K562 (cell line): Measurements from ENCODE around the gene PRR14L. TPM values are rescaled to one million over a fixed set of nuclear protein-coding genes. Genes with fewer than 3 reads are reported as not detected.

Experiments
- ATAC-seq: fragments of 200-7000 bp; cut with Tn5 transposase; 3 replicates; pipeline ENCODE4 v1.9.1; 2020; ENCODE audit warnings: moderate library complexity
- BruUV-seq: library from RNA; stranded (reverse); fragments of 400-500 nt; replicated peaks from 2 replicates; lab custom pipeline; 2021; lab: Mats Ljungman, UMichigan
- CTCF ChIA-PET: fragments of 300-600 bp; formaldehyde crosslinking; extraction: SDS; loops from one replicate; lab custom pipeline; 2021; ENCODE audit warnings: low intra/inter-chr PET ratio; lab: Yijun Ruan, JAX
- POLR2A ChIA-PET: fragments of 300-600, 350-650 bp; sonication (Branson Sonifier 250); formaldehyde crosslinking; extraction: SDS; loops from one replicate; lab custom pipeline; 2021; ENCODE audit warnings: antibody characterized with exemption, inconsistent platforms; lab: Yijun Ruan, JAX
- DNase-seq, 4 experiments: peaks; one replicate each; pipeline versions ENCODE4 v3.0.0 to v3.0.0-alpha.2; 2011 to 2018; ENCODE audit warnings: low spot score in 3 of 4, mixed read lengths in 3 of 4; ENCODE audit errors: extremely low read depth in 1 of 4
- FAIRE-seq: peaks from 2 replicates; lab custom pipeline; 2011; peaks lifted over from hg19 to GRCh38; lab: Jason Lieb, UNC
- H2AFZ ChIP-seq: 2 replicates; pipeline ENCODE4 v1.6.0; 2011; ENCODE audit warnings: low read depth, low read length, control low read depth, inconsistent platforms
- H3K27ac ChIP-seq: fragments of 200-600 bp; 3 replicates; pipeline ENCODE4 v1.8.0; 2011; ENCODE audit warnings: low read depth, mild to moderate bottlenecking, control low read depth, inconsistent platforms, low read length, moderate library complexity, mixed read lengths; ENCODE audit errors: extremely low read depth
- H3K27me3 ChIP-seq, 2 experiments: fragments of 300-600 bp in 1 of 2; 2 replicates in 1 of 2; 3 replicates in 1 of 2; pipeline versions ENCODE4 v1.6.0 to v1.8.0; 2011; ENCODE audit warnings: inconsistent platforms in 2 of 2, low read length in 2 of 2, mild to moderate bottlenecking in 1 of 2, mixed read lengths in 1 of 2, moderate library complexity in 1 of 2; ENCODE audit not compliant: control insufficient read depth in 2 of 2, insufficient read depth in 2 of 2
- H3K36me3 ChIP-seq: fragments of 300-600 bp; 3 replicates; pipeline ENCODE4 v1.8.0; 2011; ENCODE audit warnings: mild to moderate bottlenecking, low read length, inconsistent platforms; ENCODE audit not compliant: control insufficient read depth, insufficient read depth
- H3K4me1 ChIP-seq, 2 experiments: fragments of 200-600 bp in 1 of 2; replicated peaks in 1 of 2; 2 replicates in 1 of 2; 3 replicates in 1 of 2; pipeline versions ENCODE4 v1.5.1 to v1.8.0; 2011; ENCODE audit warnings: inconsistent platforms in 2 of 2, low read length in 2 of 2, mild to moderate bottlenecking in 1 of 2, mixed read lengths in 1 of 2, moderate library complexity in 1 of 2; ENCODE audit not compliant: control insufficient read depth in 2 of 2, insufficient read depth in 2 of 2
- H3K4me2 ChIP-seq: 2 replicates; pipeline ENCODE4 v1.6.1; 2011; ENCODE audit warnings: low read length, control low read depth, inconsistent platforms, mixed read lengths; ENCODE audit not compliant: insufficient read depth
- H3K4me3 ChIP-seq: fragments of 200-600 bp; sonication (generic), shearing (Covaris generic); 2 replicates; pipeline ENCODE4 v1.5.1; 2016; ENCODE audit warnings: control low read depth, inconsistent platforms
- H3K79me2 ChIP-seq: fragments of 200-600 bp; 3 replicates; pipeline ENCODE4 v1.8.0; 2011; ENCODE audit warnings: low read length, inconsistent platforms; ENCODE audit not compliant: control insufficient read depth, insufficient read depth
- H3K9ac ChIP-seq, 2 experiments: 2 replicates each; pipeline versions ENCODE4 v1.6.0 to v1.6.1; 2011; ENCODE audit warnings: low read depth in 2 of 2, low read length in 2 of 2, control low read depth in 1 of 2, inconsistent platforms in 1 of 2, mild to moderate bottlenecking in 1 of 2, mixed read lengths in 1 of 2; ENCODE audit not compliant: insufficient read depth in 1 of 2
- H3K9me1 ChIP-seq: one replicate; pipeline ENCODE4 v1.6.0; 2011; ENCODE audit warnings: inconsistent platforms, mild to moderate bottlenecking, low read length, moderate library complexity; ENCODE audit not compliant: control insufficient read depth, insufficient read depth
- H3K9me3 ChIP-seq: replicated peaks from 2 replicates; pipeline ENCODE4 v1.5.1; 2011; ENCODE audit warnings: low read depth, low read length, inconsistent platforms; ENCODE audit not compliant: control insufficient read depth, insufficient read depth
- H4K20me1 ChIP-seq: replicated peaks from 2 replicates; pipeline ENCODE4 v1.6.1; 2011; ENCODE audit warnings: low read length, inconsistent platforms, mixed read lengths; ENCODE audit not compliant: control insufficient read depth, insufficient read depth
- ARHGAP35 ChIP-seq: fragments of 450-650 bp; IDR thresholded peaks from 2 replicates; pipeline ENCODE4 v1.6.1; 2018; ENCODE audit not compliant: partially characterized antibody
- ATF1 ChIP-seq, 2 experiments: fragments of 450-650 bp in 1 of 2; IDR thresholded peaks; 2 replicates each; pipeline ENCODE4 v1.6.1; 2016; ENCODE audit warnings: missing compliant biosample characterization in 1 of 2, missing genetic modification characterization in 1 of 2
- BHLHE40 ChIP-seq: IDR thresholded peaks from 2 replicates; pipeline ENCODE4 v1.6.1; 2011; ENCODE audit warnings: low read length, improper control_type of control experiment
- IRF2 ChIP-seq: sonication (generic); formaldehyde crosslinking; IDR thresholded peaks from 2 replicates; pipeline ENCODE4 v1.8.1; 2022; ENCODE audit warnings: mild to moderate bottlenecking, missing genetic modification reagents
- MAFK ChIP-seq: IDR thresholded peaks from 2 replicates; pipeline ENCODE4 v1.6.1; 2011; ENCODE audit warnings: low read length, improper control_type of control experiment
- MCM5 ChIP-seq: fragments of 450-650 bp; IDR thresholded peaks from 2 replicates; pipeline ENCODE4 v1.6.1; 2016; ENCODE audit warnings: low read depth
- NFE2 ChIP-seq: IDR thresholded peaks from 2 replicates; pipeline ENCODE4 v1.6.1; 2014; ENCODE audit warnings: antibody characterized with exemption, low read depth
- POLR2H ChIP-seq: IDR thresholded peaks from 2 replicates; pipeline ENCODE4 v1.6.1; 2016; ENCODE audit warnings: missing genetic modification characterization, low read depth, mild to moderate bottlenecking, control low read depth, missing compliant biosample characterization, moderate library complexity
- TOE1 ChIP-seq, 2 experiments: fragments of 450-650 bp in 1 of 2; sonication (generic) in 1 of 2; formaldehyde crosslinking in 1 of 2; IDR thresholded peaks; 2 replicates each; pipeline versions ENCODE4 v1.7.1 to v1.8.0; 2016 to 2022; ENCODE audit warnings: borderline replicate concordance in 2 of 2, mild to moderate bottlenecking in 2 of 2, antibody characterized with exemption in 1 of 2, inconsistent platforms in 1 of 2, low read depth in 1 of 2, missing genetic modification reagents in 1 of 2, moderate library complexity in 1 of 2
- ZKSCAN1 ChIP-seq: fragments of 150-350 bp; IDR thresholded peaks from 2 replicates; pipeline ENCODE4 v1.6.1; 2016; ENCODE audit warnings: low read depth, low read length
- ZKSCAN3 ChIP-seq: fragments of 250-450 bp; sonication (Bioruptor Pico); IDR thresholded peaks from 2 replicates; pipeline ENCODE4 v1.4.0; 2020
- ZNF124 ChIP-seq: sonication (generic); formaldehyde crosslinking; IDR thresholded peaks from 2 replicates; pipeline ENCODE4 v1.8.1; 2022; ENCODE audit warnings: missing genetic modification reagents
- ZZZ3 ChIP-seq: fragments of 450-650 bp; IDR thresholded peaks from 2 replicates; pipeline ENCODE4 v1.6.1; 2016; ENCODE audit warnings: antibody characterized with exemption, mild to moderate bottlenecking, moderate library complexity
- WGBS: fragments of 100-300 bp; shearing (Covaris generic); methylation state at CpG from one replicate; pipeline ENCODE4 v1.1.6; 2016; ENCODE audit warnings: low coverage, mixed read lengths; ENCODE audit not compliant: insufficient coverage; ENCODE audit errors: missing lambda C conversion rate; 5-methylcytosine and 5-hydroxymethylcytosine counted together
- in situ Hi-C: fragments of 300-500 bp; cut with MboI; formaldehyde crosslinking; loops from 4 replicates; pipeline ENCODE4 v1.15.0; 2018; ENCODE audit warnings: inconsistent platforms, mixed read lengths
- intact Hi-C: fragments of 100-400 bp; cut with micrococcal nuclease; formaldehyde crosslinking; loops from 2 replicates; pipeline ENCODE4 v1.14.2; 2022
- polyA plus RNA-seq, 8 experiments: library from polyadenylated mRNA; depleted of rRNA in 4 of 8; stranded (reverse) in 5 of 8; unstranded in 3 of 8; fragments of >200 nt; fragmentation: Nextera tagmentation in 2 of 8; fragmentation: Illumina TruSeq in 1 of 8; extraction: Ambion mirVana in 2 of 8; extraction: Trizol in 1 of 8; gene quantifications; 2 replicates each; pipeline versions ENCODE4 v1.2.1 to v1.2.3, GENCODE V29; 2011 to 2014; ENCODE audit warnings: inconsistent platforms in 1 of 8, missing spikeins in 1 of 8
- total RNA-seq, 7 experiments: library from RNA; depleted of rRNA in 6 of 7; stranded (reverse); fragments of >200 nt in 6 of 7; fragmentation: Illumina TruSeq in 2 of 7; extraction: Trizol in 2 of 7; gene quantifications; 2 replicates each; pipeline versions ENCODE4 v1.2.1 to v1.2.3, GENCODE V29; 2011 to 2021; ENCODE audit warnings: low replicate concordance in 1 of 7
- TF ChIP-seq, protein P1 (sequence below): IDR thresholded peaks from 2 replicates; pipeline ENCODE4 v1.6.1; 2012; ENCODE audit warnings: low read depth, low read length, improper control_type of control experiment, borderline replicate concordance
- TF ChIP-seq, protein P2 (sequence below): sonication (generic); formaldehyde crosslinking; IDR thresholded peaks from 2 replicates; pipeline ENCODE4 v1.8.0; 2023; ENCODE audit warnings: missing genetic modification reagents, mild to moderate bottlenecking, borderline replicate concordance

Gene PRR14L
- total and polyA plus RNA-seq, 9 of the 15 experiments (the other 6 are each of a cell fraction or from before 2014, with no cell fraction given), result 2.8 to 36.3 (median 12.3) TPM

DNA sequence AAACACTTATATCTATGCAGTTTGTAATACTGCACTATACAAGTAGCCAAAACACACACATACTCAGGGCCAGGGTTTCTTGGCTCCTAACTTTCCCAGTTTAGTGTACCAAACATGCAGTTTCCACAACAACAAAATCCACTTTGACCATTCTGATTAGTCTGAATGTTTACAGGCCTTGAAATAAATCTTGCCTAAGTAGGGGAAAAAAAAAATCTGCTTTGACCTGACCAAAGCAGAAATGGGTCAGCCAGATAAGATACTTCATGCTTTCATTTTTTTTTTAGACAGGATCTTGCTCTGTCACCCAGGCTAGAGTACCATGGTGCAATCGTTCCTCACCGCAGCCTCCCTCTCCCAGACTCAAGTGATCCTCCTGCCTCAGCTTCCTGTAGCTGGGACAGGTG, 10.1 kb downstream of the PRR14L start:
- peaks cover 49% of the 10 kb centered on the region for H3K36me3 ChIP-seq
- H3K4me2 ChIP-seq, result no peak overlapping the region
- ATAC-seq, result no peak
- no peak for DNase-seq
- H3K79me2 ChIP-seq, result peaks cover 56% of the 10 kb centered on the region
- no TSS peak for BruUV-seq
- no peak overlapping the region for H3K27ac ChIP-seq
- no peaks in the 10 kb centered on the region for H3K9me3 ChIP-seq
- intact Hi-C loops, result no loop called here
- in situ Hi-C loops, result no loop called here
- no peak overlapping the region for H3K9ac ChIP-seq
- TF ChIP-seq NFE2, result no peak
- TF ChIP-seq ZZZ3, result no peak
- TF ChIP-seq MAFK, result no peak
- TF ChIP-seq ZKSCAN1, result no peak
- no peak for TF ChIP-seq TOE1 (IDR thresholded peaks at IDR 0.05; ENCODE audit: borderline replicate concordance)
- no peak for TF ChIP-seq TOE1 (CRISPR knock-in tag; IDR thresholded peaks at IDR 0.05; ENCODE audit: borderline replicate concordance, low read depth)
- TF ChIP-seq POLR2H (tag), result no peak
- TF ChIP-seq, protein P1, sequence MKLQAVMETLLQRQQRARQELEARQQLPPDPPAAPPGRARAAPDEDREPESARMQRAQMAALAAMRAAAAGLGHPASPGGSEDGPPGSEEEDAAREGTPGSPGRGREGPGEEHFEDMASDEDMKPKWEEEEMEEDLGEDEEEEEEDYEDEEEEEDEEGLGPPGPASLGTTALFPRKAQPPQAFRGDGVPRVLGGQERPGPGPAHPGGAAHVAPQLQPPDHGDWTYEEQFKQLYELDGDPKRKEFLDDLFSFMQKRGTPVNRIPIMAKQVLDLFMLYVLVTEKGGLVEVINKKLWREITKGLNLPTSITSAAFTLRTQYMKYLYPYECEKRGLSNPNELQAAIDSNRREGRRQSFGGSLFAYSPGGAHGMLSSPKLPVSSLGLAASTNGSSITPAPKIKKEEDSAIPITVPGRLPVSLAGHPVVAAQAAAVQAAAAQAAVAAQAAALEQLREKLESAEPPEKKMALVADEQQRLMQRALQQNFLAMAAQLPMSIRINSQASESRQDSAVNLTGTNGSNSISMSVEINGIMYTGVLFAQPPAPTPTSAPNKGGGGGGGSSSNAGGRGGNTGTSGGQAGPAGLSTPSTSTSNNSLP, result no peak
- no peak for TF ChIP-seq ZNF124 (CRISPR knock-in tag)
- no peak for TF ChIP-seq ARHGAP35
- TF ChIP-seq IRF2 (CRISPR knock-in tag), result no peak
- no peak for TF ChIP-seq MCM5
- TF ChIP-seq ZKSCAN3 (CRISPR knock-in tag), result no peak
- TF ChIP-seq, protein P2, sequence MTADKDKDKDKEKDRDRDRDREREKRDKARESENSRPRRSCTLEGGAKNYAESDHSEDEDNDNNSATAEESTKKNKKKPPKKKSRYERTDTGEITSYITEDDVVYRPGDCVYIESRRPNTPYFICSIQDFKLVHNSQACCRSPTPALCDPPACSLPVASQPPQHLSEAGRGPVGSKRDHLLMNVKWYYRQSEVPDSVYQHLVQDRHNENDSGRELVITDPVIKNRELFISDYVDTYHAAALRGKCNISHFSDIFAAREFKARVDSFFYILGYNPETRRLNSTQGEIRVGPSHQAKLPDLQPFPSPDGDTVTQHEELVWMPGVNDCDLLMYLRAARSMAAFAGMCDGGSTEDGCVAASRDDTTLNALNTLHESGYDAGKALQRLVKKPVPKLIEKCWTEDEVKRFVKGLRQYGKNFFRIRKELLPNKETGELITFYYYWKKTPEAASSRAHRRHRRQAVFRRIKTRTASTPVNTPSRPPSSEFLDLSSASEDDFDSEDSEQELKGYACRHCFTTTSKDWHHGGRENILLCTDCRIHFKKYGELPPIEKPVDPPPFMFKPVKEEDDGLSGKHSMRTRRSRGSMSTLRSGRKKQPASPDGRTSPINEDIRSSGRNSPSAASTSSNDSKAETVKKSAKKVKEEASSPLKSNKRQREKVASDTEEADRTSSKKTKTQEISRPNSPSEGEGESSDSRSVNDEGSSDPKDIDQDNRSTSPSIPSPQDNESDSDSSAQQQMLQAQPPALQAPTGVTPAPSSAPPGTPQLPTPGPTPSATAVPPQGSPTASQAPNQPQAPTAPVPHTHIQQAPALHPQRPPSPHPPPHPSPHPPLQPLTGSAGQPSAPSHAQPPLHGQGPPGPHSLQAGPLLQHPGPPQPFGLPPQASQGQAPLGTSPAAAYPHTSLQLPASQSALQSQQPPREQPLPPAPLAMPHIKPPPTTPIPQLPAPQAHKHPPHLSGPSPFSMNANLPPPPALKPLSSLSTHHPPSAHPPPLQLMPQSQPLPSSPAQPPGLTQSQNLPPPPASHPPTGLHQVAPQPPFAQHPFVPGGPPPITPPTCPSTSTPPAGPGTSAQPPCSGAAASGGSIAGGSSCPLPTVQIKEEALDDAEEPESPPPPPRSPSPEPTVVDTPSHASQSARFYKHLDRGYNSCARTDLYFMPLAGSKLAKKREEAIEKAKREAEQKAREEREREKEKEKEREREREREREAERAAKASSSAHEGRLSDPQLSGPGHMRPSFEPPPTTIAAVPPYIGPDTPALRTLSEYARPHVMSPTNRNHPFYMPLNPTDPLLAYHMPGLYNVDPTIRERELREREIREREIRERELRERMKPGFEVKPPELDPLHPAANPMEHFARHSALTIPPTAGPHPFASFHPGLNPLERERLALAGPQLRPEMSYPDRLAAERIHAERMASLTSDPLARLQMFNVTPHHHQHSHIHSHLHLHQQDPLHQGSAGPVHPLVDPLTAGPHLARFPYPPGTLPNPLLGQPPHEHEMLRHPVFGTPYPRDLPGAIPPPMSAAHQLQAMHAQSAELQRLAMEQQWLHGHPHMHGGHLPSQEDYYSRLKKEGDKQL (CRISPR knock-in tag), result no peak
- TF ChIP-seq BHLHE40, result no peak
- TF ChIP-seq ATF1 (CRISPR knock-in tag; IDR thresholded peaks at IDR 0.05), result no peak
- TF ChIP-seq ATF1 (tag; IDR thresholded peaks at IDR 0.05), result no peak
- no peak for FAIRE-seq
- no peak overlapping the region for H2AFZ ChIP-seq
- H4K20me1 ChIP-seq, result no peaks in the 10 kb centered on the region
- H3K4me3 ChIP-seq, result no peak overlapping the region
- H3K4me1 ChIP-seq, result no peaks in the 10 kb centered on the region; a peak in 1 of 5 replicates
- 68% methylated on average over 2 of the region's 2 CpGs for WGBS
- POLR2A ChIA-PET, result no interaction called here
- no peaks in the 10 kb centered on the region for H3K27me3 ChIP-seq
- CTCF ChIA-PET, result no interaction called here
- H3K9me1 ChIP-seq, result no peaks in the 10 kb centered on the region
